ENCODE results near the gene FBXW5.

Gene FBXW5

DNA sequence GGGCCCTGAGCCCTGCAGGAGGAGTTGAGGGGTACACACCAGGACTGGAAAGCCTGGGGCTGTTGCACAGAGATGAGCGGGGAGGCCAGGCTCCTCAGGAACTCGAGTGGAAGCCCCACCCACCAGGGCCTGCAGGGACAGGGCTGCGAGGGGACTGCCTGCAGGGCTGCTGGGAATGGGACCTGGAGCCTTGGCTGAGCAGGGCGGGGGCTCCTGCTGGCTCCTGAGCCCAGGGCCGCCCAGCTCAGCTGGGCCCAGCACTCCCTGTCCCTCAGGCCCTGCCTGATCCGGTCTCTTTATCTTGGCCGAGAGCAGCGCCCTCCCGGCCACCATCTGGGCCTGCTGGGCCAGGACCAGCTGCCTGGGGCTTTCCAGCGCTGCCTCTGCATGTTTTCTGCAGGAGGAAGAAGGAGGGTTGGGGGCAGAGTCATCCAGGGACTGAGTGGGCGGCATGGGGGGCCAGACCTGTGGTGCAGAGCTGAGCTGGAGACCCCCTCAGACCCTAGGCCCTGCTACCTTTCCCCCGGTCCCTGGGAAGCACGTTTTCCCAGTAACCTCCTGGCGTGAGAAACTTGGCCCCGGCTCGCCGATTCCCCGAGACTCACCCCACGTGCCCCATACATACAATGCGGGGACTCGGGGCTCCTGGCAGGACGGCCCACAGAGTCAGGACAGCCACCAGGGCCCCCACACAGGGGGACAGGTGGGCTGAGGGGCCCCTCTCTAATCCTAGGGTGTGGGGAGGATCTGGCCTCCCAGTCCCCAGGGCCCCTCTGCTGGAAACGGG, 16.9 kb upstream of the FBXW5 start:
- no peak overlapping the region for H3K4me3 ChIP-seq (IDR thresholded peaks at IDR 0.05; ENCODE audit: insufficient read depth, low read depth, low read length)

DNA sequence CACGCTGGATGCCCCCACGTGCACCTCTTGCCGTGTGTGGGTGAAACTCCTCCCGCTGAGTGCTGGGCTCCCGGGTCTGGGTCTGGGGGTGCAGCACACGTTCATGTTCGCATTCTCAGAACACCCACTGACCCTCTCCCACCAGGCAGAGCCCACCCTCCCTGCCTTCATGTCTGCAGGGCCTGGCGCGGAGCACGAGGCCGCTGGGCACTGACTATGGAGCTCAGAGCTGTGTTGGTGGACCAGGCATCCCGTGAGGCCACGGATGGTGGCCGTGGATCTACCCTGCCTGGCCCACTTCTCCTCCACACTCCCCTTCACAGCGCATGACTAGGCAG, 16.4 kb upstream of the FBXW5 start:
- TF ChIP-seq, protein P1, sequence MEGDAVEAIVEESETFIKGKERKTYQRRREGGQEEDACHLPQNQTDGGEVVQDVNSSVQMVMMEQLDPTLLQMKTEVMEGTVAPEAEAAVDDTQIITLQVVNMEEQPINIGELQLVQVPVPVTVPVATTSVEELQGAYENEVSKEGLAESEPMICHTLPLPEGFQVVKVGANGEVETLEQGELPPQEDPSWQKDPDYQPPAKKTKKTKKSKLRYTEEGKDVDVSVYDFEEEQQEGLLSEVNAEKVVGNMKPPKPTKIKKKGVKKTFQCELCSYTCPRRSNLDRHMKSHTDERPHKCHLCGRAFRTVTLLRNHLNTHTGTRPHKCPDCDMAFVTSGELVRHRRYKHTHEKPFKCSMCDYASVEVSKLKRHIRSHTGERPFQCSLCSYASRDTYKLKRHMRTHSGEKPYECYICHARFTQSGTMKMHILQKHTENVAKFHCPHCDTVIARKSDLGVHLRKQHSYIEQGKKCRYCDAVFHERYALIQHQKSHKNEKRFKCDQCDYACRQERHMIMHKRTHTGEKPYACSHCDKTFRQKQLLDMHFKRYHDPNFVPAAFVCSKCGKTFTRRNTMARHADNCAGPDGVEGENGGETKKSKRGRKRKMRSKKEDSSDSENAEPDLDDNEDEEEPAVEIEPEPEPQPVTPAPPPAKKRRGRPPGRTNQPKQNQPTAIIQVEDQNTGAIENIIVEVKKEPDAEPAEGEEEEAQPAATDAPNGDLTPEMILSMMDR (conservative IDR thresholded peaks at IDR 0.05; ENCODE audit: low read depth, low read length) = no peak
- no peak overlapping the region for H3K27ac ChIP-seq

More for the DNA sequence above, 16.9 kb upstream of the FBXW5 start:
- peaks cover 41% of the 10 kb centered on the region for H3K4me1 ChIP-seq (ENCODE audit: low read depth, poor library complexity, severe bottlenecking)
- H2AFZ ChIP-seq (ENCODE audit: low read depth) = no peak overlapping the region
- H3K9ac ChIP-seq = no peak overlapping the region
- TF ChIP-seq, protein P1 (conservative IDR thresholded peaks at IDR 0.05; ENCODE audit: low read depth, low read length) = no peak
- no peaks in the 10 kb centered on the region for H4K20me1 ChIP-seq (ENCODE audit: insufficient read depth)
- no peak overlapping the region for H3K27ac ChIP-seq
- H3K4me2 ChIP-seq = no peak overlapping the region
- no peaks in the 10 kb centered on the region for H3K36me3 ChIP-seq (ENCODE audit: insufficient read depth)
- no peaks in the 10 kb centered on the region for H3K79me2 ChIP-seq (ENCODE audit: insufficient read depth, low read depth)
- no peaks in the 10 kb centered on the region; the same call in 1 of the 2 replicates for H3K27me3 ChIP-seq (ENCODE audit: insufficient read depth, low read depth)

DNA sequence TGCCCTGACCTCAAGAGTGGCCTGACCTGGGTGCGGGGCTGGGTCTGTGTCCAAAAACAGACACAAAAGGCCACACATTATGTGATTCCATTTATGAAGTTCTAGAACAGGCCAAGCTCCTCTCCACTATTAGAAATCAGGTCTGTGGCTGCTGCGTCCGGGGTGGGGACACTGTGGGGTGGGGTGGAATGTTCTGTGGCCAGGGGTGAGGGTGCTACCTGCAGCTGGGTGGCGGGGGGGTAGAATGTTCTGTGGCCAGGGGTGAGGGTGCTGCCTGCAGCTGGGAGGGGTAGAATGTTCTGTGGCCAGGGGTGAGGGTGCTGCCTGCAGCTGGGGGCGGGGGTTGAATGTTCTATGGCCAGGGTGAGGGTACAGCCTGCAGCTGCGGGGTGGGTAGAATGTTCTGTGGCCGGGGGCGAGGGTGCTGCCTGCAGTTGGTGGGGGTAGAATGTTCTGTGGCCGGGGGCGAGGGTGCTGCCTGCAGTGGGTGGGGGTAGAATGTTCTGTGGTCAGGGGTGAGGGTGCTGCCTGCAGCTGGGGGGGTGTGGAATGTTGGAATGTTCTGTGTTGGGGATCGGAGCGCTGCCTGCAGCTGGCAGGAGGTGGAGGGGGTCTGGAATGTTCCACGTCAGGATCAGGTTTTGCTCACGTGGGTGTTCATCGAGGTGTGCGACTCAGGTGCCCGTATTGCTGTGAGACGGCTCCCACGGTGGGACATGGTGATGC, 15.8 kb upstream of the FBXW5 start:
- H3K4me1 ChIP-seq (ENCODE audit: low read depth, poor library complexity, severe bottlenecking) = peaks cover 31% of the 10 kb centered on the region
- H3K4me3 ChIP-seq (IDR thresholded peaks at IDR 0.05; ENCODE audit: insufficient read depth, low read depth, low read length) = no peak overlapping the region
- H3K4me2 ChIP-seq = peak overlapping the region; percentile 25; the same call in 1 of the 2 replicates
- H3K36me3 ChIP-seq (ENCODE audit: insufficient read depth) = no peaks in the 10 kb centered on the region
- no peak overlapping the region for H3K27ac ChIP-seq
- H3K9ac ChIP-seq = no peak overlapping the region
- TF ChIP-seq, protein P1 (conservative IDR thresholded peaks at IDR 0.05; ENCODE audit: low read depth, low read length) = no peak
- no peaks in the 10 kb centered on the region for H3K79me2 ChIP-seq (ENCODE audit: insufficient read depth, low read depth)
- H3K27me3 ChIP-seq (ENCODE audit: insufficient read depth, low read depth) = no peaks in the 10 kb centered on the region; the same call in 1 of the 2 replicates
- no peaks in the 10 kb centered on the region for H4K20me1 ChIP-seq (ENCODE audit: insufficient read depth)
- H2AFZ ChIP-seq (ENCODE audit: low read depth) = no peak overlapping the region

More for the DNA sequence above, 16.4 kb upstream of the FBXW5 start:
- no peak overlapping the region for H3K9ac ChIP-seq
- H3K79me2 ChIP-seq (ENCODE audit: insufficient read depth, low read depth) = no peaks in the 10 kb centered on the region
- H3K36me3 ChIP-seq (ENCODE audit: insufficient read depth) = no peaks in the 10 kb centered on the region
- no peaks in the 10 kb centered on the region for H4K20me1 ChIP-seq (ENCODE audit: insufficient read depth)
- H3K4me3 ChIP-seq (IDR thresholded peaks at IDR 0.05; ENCODE audit: insufficient read depth, low read depth, low read length) = no peak overlapping the region
- H3K4me1 ChIP-seq (ENCODE audit: low read depth, poor library complexity, severe bottlenecking) = peaks cover 35% of the 10 kb centered on the region
- H2AFZ ChIP-seq (ENCODE audit: low read depth) = no peak overlapping the region
- H3K4me2 ChIP-seq = no peak overlapping the region
- no peaks in the 10 kb centered on the region; the same call in 1 of the 2 replicates for H3K27me3 ChIP-seq (ENCODE audit: insufficient read depth, low read depth)

DNA sequence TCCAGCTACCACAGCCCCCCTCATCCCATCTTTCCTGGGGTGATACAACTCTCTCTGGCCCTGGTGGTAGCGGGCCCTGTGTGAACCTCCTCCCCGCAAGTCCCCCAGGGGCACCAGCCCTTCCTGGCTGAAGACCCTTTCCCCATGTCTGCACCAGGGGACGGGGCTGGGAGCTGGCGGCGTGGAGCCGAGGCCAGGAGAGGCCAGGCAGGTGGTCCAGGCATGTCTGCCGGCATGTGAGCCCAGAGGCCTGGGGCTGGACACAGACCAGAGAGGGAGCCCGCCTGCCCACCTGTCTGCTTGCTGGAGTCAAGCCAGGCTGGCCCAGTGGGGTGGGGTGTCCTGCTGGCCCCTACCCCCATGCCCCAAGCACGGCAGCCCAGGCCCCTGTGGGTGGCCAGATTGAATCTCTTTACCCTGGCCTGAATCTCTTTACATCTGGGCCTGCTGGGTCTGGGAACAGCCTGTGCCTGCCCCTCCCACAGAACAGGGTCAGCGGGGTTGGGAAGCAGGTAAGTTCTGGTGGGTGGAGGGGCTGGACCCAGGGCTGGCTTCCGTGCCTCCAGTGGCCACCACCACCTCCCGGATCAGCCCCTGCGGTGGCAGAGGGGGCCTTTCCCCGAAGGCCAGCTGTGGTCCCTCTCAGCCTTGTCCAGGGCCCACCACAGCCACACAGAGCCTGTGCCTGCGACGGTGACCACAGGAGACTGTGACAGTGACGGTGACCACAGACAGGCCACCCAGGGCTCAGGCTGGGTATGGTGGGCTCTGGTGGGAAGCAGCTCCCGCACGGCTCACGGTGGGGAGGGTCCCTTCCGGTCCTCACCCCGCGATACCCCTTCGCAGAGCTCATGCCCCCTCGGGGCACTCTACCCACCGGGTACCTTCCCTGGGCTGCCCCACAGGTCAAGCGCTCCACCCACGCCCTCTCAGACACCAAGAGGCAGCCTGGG, 14.6 kb upstream of the FBXW5 start:
- Histone ChIP-seq H3K9ac (no peak overlapping the region), H4K20me1 (ENCODE audit: insufficient read depth) (no peaks in the 10 kb centered on the region), H3K79me2 (ENCODE audit: insufficient read depth, low read depth) (no peaks in the 10 kb centered on the region), H3K27ac (no peak overlapping the region), H3K4me3 (IDR thresholded peaks at IDR 0.05; ENCODE audit: insufficient read depth, low read depth, low read length) (no peak overlapping the region), H2AFZ (ENCODE audit: low read depth) (no peak overlapping the region), H3K36me3 (ENCODE audit: insufficient read depth) (no peaks in the 10 kb centered on the region), H3K4me1 (ENCODE audit: low read depth, poor library complexity, severe bottlenecking) (peaks cover 24% of the 10 kb centered on the region), H3K27me3 (ENCODE audit: insufficient read depth, low read depth) (peaks cover 7% of the 10 kb centered on the region; the same call in 1 of the 2 replicates), H3K4me2 (no peak overlapping the region)
- TF ChIP-seq, protein P1 (conservative IDR thresholded peaks at IDR 0.05; ENCODE audit: low read depth, low read length) = no peak

Measured in KMS-11 (cell line).